Measurements from ENCODE around the gene TSPEAR.

- no peak for TF ChIP-seq CTCF (conservative IDR thresholded peaks at IDR 0.05 in 1 of 2, IDR thresholded peaks at IDR 0.05 in 1 of 2; ENCODE audit: low read depth in 1 of 2, low read length in 2 of 2)
- TF ChIP-seq EZH2 (IDR thresholded peaks at IDR 0.05; ENCODE audit: low read length, missing control alignments), result no peak
These were observed 147.3 kb downstream of the TSPEAR start for GRCh38 chr21:44564099-44564498.

Measured in fibroblast of lung (primary cell).